ENCODE data around the gene MEGF10.

Gene MEGF10

GRCh38 chr5:127352068-127352467 is 61.5 kb downstream of the MEGF10 start:
- no peak overlapping the region for H3K27ac ChIP-seq (ENCODE audit: low read depth, low read length, poor library complexity, severe bottlenecking)

GRCh38 chr5:127353327-127353726 is 62.7 kb downstream of the MEGF10 start:
- H3K9ac ChIP-seq (ENCODE audit: low read length), result no peak overlapping the region
- H3K79me2 ChIP-seq (ENCODE audit: insufficient read depth, low read length), result no peaks in the 10 kb centered on the region
- H2AFZ ChIP-seq (ENCODE audit: low read length), result no peak overlapping the region
- H3K4me1 ChIP-seq (ENCODE audit: insufficient read depth, low read length, severe bottlenecking), result no peaks in the 10 kb centered on the region
- no peaks in the 10 kb centered on the region for H3K36me3 ChIP-seq (ENCODE audit: insufficient read depth, low read length)
- no peaks in the 10 kb centered on the region for H3K9me3 ChIP-seq (ENCODE audit: low read length)
- no peak overlapping the region for H3K4me3 ChIP-seq (ENCODE audit: low read depth, low read length, poor library complexity, severe bottlenecking)
- no peak for TF ChIP-seq EZH2 (IDR thresholded peaks at IDR 0.05; ENCODE audit: borderline replicate concordance, low read length)
- TF ChIP-seq, protein P1, sequence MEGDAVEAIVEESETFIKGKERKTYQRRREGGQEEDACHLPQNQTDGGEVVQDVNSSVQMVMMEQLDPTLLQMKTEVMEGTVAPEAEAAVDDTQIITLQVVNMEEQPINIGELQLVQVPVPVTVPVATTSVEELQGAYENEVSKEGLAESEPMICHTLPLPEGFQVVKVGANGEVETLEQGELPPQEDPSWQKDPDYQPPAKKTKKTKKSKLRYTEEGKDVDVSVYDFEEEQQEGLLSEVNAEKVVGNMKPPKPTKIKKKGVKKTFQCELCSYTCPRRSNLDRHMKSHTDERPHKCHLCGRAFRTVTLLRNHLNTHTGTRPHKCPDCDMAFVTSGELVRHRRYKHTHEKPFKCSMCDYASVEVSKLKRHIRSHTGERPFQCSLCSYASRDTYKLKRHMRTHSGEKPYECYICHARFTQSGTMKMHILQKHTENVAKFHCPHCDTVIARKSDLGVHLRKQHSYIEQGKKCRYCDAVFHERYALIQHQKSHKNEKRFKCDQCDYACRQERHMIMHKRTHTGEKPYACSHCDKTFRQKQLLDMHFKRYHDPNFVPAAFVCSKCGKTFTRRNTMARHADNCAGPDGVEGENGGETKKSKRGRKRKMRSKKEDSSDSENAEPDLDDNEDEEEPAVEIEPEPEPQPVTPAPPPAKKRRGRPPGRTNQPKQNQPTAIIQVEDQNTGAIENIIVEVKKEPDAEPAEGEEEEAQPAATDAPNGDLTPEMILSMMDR (IDR thresholded peaks at IDR 0.05; ENCODE audit: low read length), result no peak
- H3K27me3 ChIP-seq (ENCODE audit: insufficient read depth, low read length), result no peaks in the 10 kb centered on the region
- no peaks in the 10 kb centered on the region for H3K9me2 ChIP-seq (ENCODE audit: low read depth, low read length)
- H3F3A ChIP-seq (ENCODE audit: insufficient read depth, low read length), result no peaks in the 10 kb centered on the region
- no peak overlapping the region for H3K4me2 ChIP-seq (ENCODE audit: low read length)
- no peak overlapping the region for H3K27ac ChIP-seq (ENCODE audit: low read depth, low read length, poor library complexity, severe bottlenecking)
- no peaks in the 10 kb centered on the region for H4K20me1 ChIP-seq (ENCODE audit: insufficient read depth, low read length)

More at GRCh38 chr5:127352068-127352467, 61.5 kb downstream of the MEGF10 start:
- Histone ChIP-seq H3K9ac (ENCODE audit: low read length) (no peak overlapping the region), H3K27me3 (ENCODE audit: insufficient read depth, low read length) (no peaks in the 10 kb centered on the region), H3K9me3 (ENCODE audit: low read length) (no peaks in the 10 kb centered on the region), H2AFZ (ENCODE audit: low read length) (no peak overlapping the region), H3K79me2 (ENCODE audit: insufficient read depth, low read length) (no peaks in the 10 kb centered on the region), H3K4me2 (ENCODE audit: low read length) (no peak overlapping the region), H3K4me1 (ENCODE audit: insufficient read depth, low read length, severe bottlenecking) (no peaks in the 10 kb centered on the region), H3K4me3 (ENCODE audit: low read depth, low read length, poor library complexity, severe bottlenecking) (no peak overlapping the region), H4K20me1 (ENCODE audit: insufficient read depth, low read length) (no peaks in the 10 kb centered on the region), H3K9me2 (ENCODE audit: low read depth, low read length) (no peaks in the 10 kb centered on the region), H3F3A (ENCODE audit: insufficient read depth, low read length) (no peaks in the 10 kb centered on the region), H3K36me3 (ENCODE audit: insufficient read depth, low read length) (no peaks in the 10 kb centered on the region)
- no peak for TF ChIP-seq EZH2 (IDR thresholded peaks at IDR 0.05; ENCODE audit: borderline replicate concordance, low read length)
- TF ChIP-seq, protein P1 (IDR thresholded peaks at IDR 0.05; ENCODE audit: low read length), result no peak

DNA sequence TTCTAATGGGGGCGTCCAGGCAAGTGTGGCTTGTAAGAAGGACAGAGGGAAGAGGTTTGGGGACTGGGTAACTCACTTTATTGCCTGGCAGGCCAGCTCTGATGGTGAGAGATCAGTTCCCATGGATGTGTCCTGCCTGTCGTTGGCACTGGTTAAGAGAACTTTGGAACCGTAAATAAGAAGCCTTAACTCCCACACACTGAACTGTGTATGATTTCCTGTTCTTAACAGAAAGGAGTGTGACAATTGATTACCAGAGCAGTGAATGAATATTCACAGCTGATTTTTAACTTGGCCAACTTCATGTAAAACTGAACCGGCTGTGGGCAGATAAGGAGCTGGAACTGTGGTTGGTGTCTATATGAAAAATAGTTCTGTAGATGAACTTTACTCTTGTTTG is 63.2 kb downstream of the MEGF10 start:
- no peaks in the 10 kb centered on the region for H4K20me1 ChIP-seq (ENCODE audit: insufficient read depth, low read length)
- H3K27me3 ChIP-seq (ENCODE audit: insufficient read depth, low read length), result no peaks in the 10 kb centered on the region
- H3K4me3 ChIP-seq (ENCODE audit: low read depth, low read length, poor library complexity, severe bottlenecking), result no peak overlapping the region
- no peak overlapping the region for H2AFZ ChIP-seq (ENCODE audit: low read length)
- no peak overlapping the region for H3K27ac ChIP-seq (ENCODE audit: low read depth, low read length, poor library complexity, severe bottlenecking)
- H3F3A ChIP-seq (ENCODE audit: insufficient read depth, low read length), result no peaks in the 10 kb centered on the region
- no peak for TF ChIP-seq EZH2 (IDR thresholded peaks at IDR 0.05; ENCODE audit: borderline replicate concordance, low read length)
- TF ChIP-seq, protein P1 (IDR thresholded peaks at IDR 0.05; ENCODE audit: low read length), result no peak
- H3K36me3 ChIP-seq (ENCODE audit: insufficient read depth, low read length), result no peaks in the 10 kb centered on the region
- no peaks in the 10 kb centered on the region for H3K9me2 ChIP-seq (ENCODE audit: low read depth, low read length)
- no peak overlapping the region for H3K4me2 ChIP-seq (ENCODE audit: low read length)
- H3K4me1 ChIP-seq (ENCODE audit: insufficient read depth, low read length, severe bottlenecking), result no peaks in the 10 kb centered on the region
- no peaks in the 10 kb centered on the region for H3K9me3 ChIP-seq (ENCODE audit: low read length)
- no peaks in the 10 kb centered on the region for H3K79me2 ChIP-seq (ENCODE audit: insufficient read depth, low read length)
- no peak overlapping the region for H3K9ac ChIP-seq (ENCODE audit: low read length)
